HEK293 (cell line): ENCODE data around the gene GFM1.

Experiments used
- CTCF ChIA-PET: fragments of 350-600 bp; formaldehyde crosslinking; extraction: SDS; loops from one replicate; lab custom pipeline; 2021; ENCODE audit warnings: antibody characterized with exemption; lab: Yijun Ruan, JAX
- POLR2A ChIA-PET: fragments of 300-600 bp; formaldehyde crosslinking; extraction: SDS; loops from one replicate; lab custom pipeline; 2020; ENCODE audit warnings: antibody characterized with exemption, inconsistent platforms; lab: Yijun Ruan, JAX
- H3K27ac ChIP-seq: fragments of 200-500 bp; sonication (Bioruptor generic); 2 replicates; pipeline ENCODE4 v1.5.1; 2014; ENCODE audit warnings: low read depth, low read length, control low read depth, inconsistent platforms; ENCODE audit errors: extremely low read depth
- H3K36me3 ChIP-seq, 2 experiments: fragments of 200-500 bp in 1 of 2; sonication (Bioruptor generic) in 1 of 2; 1 replicate in 1 of 2; 2 replicates in 1 of 2; pipeline ENCODE4 v1.5.1; 2014 to 2017; ENCODE audit warnings: inconsistent platforms in 2 of 2, low read length in 2 of 2; ENCODE audit not compliant: control insufficient read depth in 2 of 2, insufficient read depth in 1 of 2
- H3K4me1 ChIP-seq: fragments of 200-500 bp; sonication (Bioruptor generic); 2 replicates; pipeline ENCODE4 v1.5.1; 2014; ENCODE audit warnings: mild to moderate bottlenecking, low read length, inconsistent platforms; ENCODE audit not compliant: control insufficient read depth, insufficient read depth
- H3K4me3 ChIP-seq: 2 replicates; pipeline ENCODE4 v1.5.1; 2011; ENCODE audit warnings: low read depth, mild to moderate bottlenecking, control low read depth, low read length, moderate library complexity
- H3K9me3 ChIP-seq: fragments of 200-500 bp; sonication (Bioruptor generic); 2 replicates; pipeline ENCODE4 v1.5.1; 2014; ENCODE audit warnings: low read depth, low read length, inconsistent platforms; ENCODE audit not compliant: control insufficient read depth, insufficient read depth
- BCL11B ChIP-seq: fragments of 450-650 bp; formaldehyde crosslinking; IDR thresholded peaks from 2 replicates; pipeline ENCODE4 v1.5.1; 2016; ENCODE audit warnings: low read depth, missing biosample characterization, missing genetic modification characterization
- GLI4 ChIP-seq: fragments of 450-650 bp; formaldehyde crosslinking; IDR thresholded peaks from 2 replicates; pipeline ENCODE4 v1.5.1; 2016; ENCODE audit warnings: missing biosample characterization, missing genetic modification characterization
- KLF9 ChIP-seq: fragments of 450-650 bp; formaldehyde crosslinking; IDR thresholded peaks from 2 replicates; pipeline ENCODE4 v1.5.1; 2016; ENCODE audit warnings: missing biosample characterization, missing genetic modification characterization, low read depth
- OSR2 ChIP-seq: fragments of 450-650 bp; formaldehyde crosslinking; IDR thresholded peaks from 2 replicates; pipeline ENCODE4 v1.5.1; 2016; ENCODE audit warnings: missing biosample characterization, missing genetic modification characterization
- SCRT1 ChIP-seq: fragments of 450-650 bp; formaldehyde crosslinking; IDR thresholded peaks from 2 replicates; pipeline ENCODE4 v1.5.1; 2016; ENCODE audit warnings: missing biosample characterization, missing genetic modification characterization, borderline replicate concordance
- TRIM28 ChIP-seq: IDR thresholded peaks from 2 replicates; pipeline ENCODE4 v1.6.1; 2011; ENCODE audit warnings: low read length, control low read depth, borderline replicate concordance
- ZFP69B ChIP-seq: fragments of 450-650 bp; formaldehyde crosslinking; IDR thresholded peaks from 2 replicates; pipeline ENCODE4 v1.5.1; 2016; ENCODE audit warnings: missing biosample characterization, missing genetic modification characterization
- ZNF23 ChIP-seq: fragments of 450-650 bp; formaldehyde crosslinking; IDR thresholded peaks from 2 replicates; pipeline ENCODE4 v1.5.1; 2016; ENCODE audit warnings: missing biosample characterization, missing genetic modification characterization, borderline replicate concordance
- ZNF292 ChIP-seq: fragments of 450-650 bp; formaldehyde crosslinking; IDR thresholded peaks from 2 replicates; pipeline ENCODE4 v1.5.1; 2016; ENCODE audit warnings: low read depth, missing biosample characterization, missing genetic modification characterization, borderline replicate concordance
- ZNF335 ChIP-seq: fragments of 450-650 bp; formaldehyde crosslinking; conservative IDR thresholded peaks from 2 replicates; pipeline ENCODE4 v1.5.1; 2016; ENCODE audit warnings: missing biosample characterization, missing genetic modification characterization
- ZNF350 ChIP-seq: fragments of 450-650 bp; formaldehyde crosslinking; IDR thresholded peaks from 2 replicates; pipeline ENCODE4 v1.5.0; 2017; ENCODE audit warnings: missing biosample characterization, mild to moderate bottlenecking, missing genetic modification characterization
- ZNF510 ChIP-seq: fragments of 450-650 bp; formaldehyde crosslinking; IDR thresholded peaks from 2 replicates; pipeline ENCODE4 v1.5.1; 2018; ENCODE audit warnings: mild to moderate bottlenecking, missing genetic modification characterization, missing biosample characterization; ENCODE audit not compliant: insufficient replicate concordance
- ZNF521 ChIP-seq: fragments of 450-650 bp; formaldehyde crosslinking; IDR thresholded peaks from 2 replicates; pipeline ENCODE4 v1.5.1; 2017; ENCODE audit warnings: missing biosample characterization, mild to moderate bottlenecking, missing genetic modification characterization
- ZNF626 ChIP-seq: fragments of 450-650 bp; sonication (Bioruptor Pico); formaldehyde crosslinking; IDR thresholded peaks from 2 replicates; pipeline ENCODE4 v1.5.1; 2018; ENCODE audit warnings: missing biosample characterization, missing genetic modification characterization, inconsistent platforms
- ZNF792 ChIP-seq: fragments of 450-650 bp; formaldehyde crosslinking; IDR thresholded peaks from 2 replicates; pipeline ENCODE4 v1.5.1; 2016; ENCODE audit warnings: missing biosample characterization, missing genetic modification characterization
- TF ChIP-seq, protein P1 (sequence below): fragments of 450-650 bp; formaldehyde crosslinking; IDR thresholded peaks from 2 replicates; pipeline ENCODE4 v1.5.1; 2016; ENCODE audit warnings: missing biosample characterization, missing genetic modification characterization
- TF ChIP-seq, protein P2 (sequence below): fragments of 450-650 bp; formaldehyde crosslinking; IDR thresholded peaks from 2 replicates; pipeline ENCODE4 v1.5.1; 2016; ENCODE audit warnings: missing biosample characterization, missing genetic modification characterization, borderline replicate concordance
- TF ChIP-seq, protein P3 (sequence below): fragments of 450-650 bp; formaldehyde crosslinking; IDR thresholded peaks from 2 replicates; pipeline ENCODE4 v1.5.1; 2016; ENCODE audit warnings: missing biosample characterization, missing genetic modification characterization, borderline replicate concordance

GFM1 gene

GRCh38 chr3:158617982-158618875, 26.1 kb upstream of the GFM1 start (continued):
- TF ChIP-seq ZNF335 (tag by site-specific recombination) (no peak), BCL11B (tag by site-specific recombination) (no peak), TRIM28 (peak; percentile 86; the same call in 1 of the 2 replicates), ZNF510 (tag by site-specific recombination) (peak; percentile 17), ZNF350 (no peak), SCRT1 (tag by site-specific recombination) (no peak), ZNF23 (tag by site-specific recombination) (no peak)
- TF ChIP-seq, protein P1, sequence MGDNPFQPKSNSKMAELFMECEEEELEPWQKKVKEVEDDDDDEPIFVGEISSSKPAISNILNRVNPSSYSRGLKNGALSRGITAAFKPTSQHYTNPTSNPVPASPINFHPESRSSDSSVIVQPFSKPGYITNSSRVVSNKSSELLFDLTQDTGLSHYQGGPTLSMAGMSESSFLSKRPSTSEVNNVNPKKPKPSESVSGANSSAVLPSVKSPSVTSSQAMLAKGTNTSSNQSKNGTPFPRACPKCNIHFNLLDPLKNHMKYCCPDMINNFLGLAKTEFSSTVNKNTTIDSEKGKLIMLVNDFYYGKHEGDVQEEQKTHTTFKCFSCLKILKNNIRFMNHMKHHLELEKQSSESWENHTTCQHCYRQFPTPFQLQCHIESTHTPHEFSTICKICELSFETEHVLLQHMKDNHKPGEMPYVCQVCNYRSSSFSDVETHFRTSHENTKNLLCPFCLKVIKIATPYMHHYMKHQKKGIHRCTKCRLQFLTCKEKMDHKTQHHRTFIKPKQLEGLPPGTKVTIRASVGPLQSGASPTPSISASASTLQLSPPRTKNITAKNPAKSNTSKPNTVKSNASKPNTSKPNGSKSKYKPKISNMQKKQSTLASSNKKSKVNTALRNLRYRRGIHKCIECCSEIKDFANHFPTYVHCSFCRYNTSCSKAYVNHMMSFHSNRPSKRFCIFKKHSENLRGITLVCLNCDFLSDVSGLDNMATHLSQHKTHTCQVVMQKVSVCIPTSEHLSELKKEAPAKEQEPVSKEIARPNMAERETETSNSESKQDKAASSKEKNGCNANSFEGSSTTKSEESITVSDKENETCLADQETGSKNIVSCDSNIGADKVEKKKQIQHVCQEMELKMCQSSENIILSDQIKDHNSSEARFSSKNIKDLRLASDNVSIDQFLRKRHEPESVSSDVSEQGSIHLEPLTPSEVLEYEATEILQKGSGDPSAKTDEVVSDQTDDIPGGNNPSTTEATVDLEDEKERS (tag by site-specific recombination): peak; percentile 78; the same call in 1 of the 2 replicates
- TF ChIP-seq, protein P2, sequence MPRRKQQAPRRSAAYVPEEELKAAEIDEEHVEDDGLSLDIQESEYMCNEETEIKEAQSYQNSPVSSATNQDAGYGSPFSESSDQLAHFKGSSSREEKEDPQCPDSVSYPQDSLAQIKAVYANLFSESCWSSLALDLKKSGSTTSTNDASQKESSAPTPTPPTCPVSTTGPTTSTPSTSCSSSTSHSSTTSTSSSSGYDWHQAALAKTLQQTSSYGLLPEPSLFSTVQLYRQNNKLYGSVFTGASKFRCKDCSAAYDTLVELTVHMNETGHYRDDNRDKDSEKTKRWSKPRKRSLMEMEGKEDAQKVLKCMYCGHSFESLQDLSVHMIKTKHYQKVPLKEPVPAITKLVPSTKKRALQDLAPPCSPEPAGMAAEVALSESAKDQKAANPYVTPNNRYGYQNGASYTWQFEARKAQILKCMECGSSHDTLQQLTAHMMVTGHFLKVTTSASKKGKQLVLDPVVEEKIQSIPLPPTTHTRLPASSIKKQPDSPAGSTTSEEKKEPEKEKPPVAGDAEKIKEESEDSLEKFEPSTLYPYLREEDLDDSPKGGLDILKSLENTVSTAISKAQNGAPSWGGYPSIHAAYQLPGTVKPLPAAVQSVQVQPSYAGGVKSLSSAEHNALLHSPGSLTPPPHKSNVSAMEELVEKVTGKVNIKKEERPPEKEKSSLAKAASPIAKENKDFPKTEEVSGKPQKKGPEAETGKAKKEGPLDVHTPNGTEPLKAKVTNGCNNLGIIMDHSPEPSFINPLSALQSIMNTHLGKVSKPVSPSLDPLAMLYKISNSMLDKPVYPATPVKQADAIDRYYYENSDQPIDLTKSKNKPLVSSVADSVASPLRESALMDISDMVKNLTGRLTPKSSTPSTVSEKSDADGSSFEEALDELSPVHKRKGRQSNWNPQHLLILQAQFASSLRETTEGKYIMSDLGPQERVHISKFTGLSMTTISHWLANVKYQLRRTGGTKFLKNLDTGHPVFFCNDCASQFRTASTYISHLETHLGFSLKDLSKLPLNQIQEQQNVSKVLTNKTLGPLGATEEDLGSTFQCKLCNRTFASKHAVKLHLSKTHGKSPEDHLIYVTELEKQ (tag by site-specific recombination): no peak

DNA sequence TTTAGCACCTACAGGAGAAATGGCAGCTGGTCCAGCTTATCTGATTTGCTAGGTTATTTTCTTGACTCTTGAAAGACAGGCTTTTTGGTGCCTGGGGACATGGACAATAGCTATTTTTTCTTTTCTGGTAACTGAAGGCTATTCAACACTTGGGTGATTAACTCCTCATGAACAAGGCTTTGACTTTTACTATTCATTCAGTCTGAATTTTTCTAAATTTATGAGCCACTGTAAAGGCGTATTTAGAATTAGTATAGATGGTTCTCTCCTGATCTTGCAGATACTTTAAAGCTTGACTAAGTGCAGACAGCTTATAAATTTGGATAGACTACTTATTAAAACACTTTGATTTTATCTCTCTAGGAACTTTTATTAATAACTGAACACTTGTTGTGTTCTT, 18.4 kb upstream of the GFM1 start:
- CTCF ChIA-PET: interaction anchor here (0.7 to 1.6 kb wide), 2 partner anchors 18 to 1085 kb away, joined by 3 to 7 read pairs; partner anchors contain the start of gene GFM1
- TF ChIP-seq ZNF521 (tag by site-specific recombination) (no peak), ZNF292 (tag by site-specific recombination) (no peak), ZFP69B (tag by site-specific recombination) (no peak), OSR2 (tag by site-specific recombination) (no peak), KLF9 (tag by site-specific recombination) (no peak), ZNF626 (tag by site-specific recombination) (no peak), ZNF335 (tag by site-specific recombination) (no peak), GLI4 (tag by site-specific recombination) (no peak), ZNF792 (tag by site-specific recombination) (no peak)
- TF ChIP-seq, protein P3, sequence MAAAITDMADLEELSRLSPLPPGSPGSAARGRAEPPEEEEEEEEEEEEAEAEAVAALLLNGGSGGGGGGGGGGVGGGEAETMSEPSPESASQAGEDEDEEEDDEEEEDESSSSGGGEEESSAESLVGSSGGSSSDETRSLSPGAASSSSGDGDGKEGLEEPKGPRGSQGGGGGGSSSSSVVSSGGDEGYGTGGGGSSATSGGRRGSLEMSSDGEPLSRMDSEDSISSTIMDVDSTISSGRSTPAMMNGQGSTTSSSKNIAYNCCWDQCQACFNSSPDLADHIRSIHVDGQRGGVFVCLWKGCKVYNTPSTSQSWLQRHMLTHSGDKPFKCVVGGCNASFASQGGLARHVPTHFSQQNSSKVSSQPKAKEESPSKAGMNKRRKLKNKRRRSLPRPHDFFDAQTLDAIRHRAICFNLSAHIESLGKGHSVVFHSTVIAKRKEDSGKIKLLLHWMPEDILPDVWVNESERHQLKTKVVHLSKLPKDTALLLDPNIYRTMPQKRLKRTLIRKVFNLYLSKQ (tag by site-specific recombination): no peak
- TF ChIP-seq, all 188 proteins: peak for 0
- Histone ChIP-seq H3K9me3 (no peaks in the 10 kb centered on the region), H3K27ac (no peak overlapping the region), H3K4me1 (no peaks in the 10 kb centered on the region), H3K4me3 (no peak overlapping the region), H3K36me3 (no peaks in the 10 kb centered on the region)
- POLR2A ChIA-PET: no interaction called here
